Sigmoid colon (tissue), 4 donors: Measurements from ENCODE around the gene ZNF48.

ENCODE experiments used
- EP300 ChIP-seq, 4 donors: sonication (generic); formaldehyde crosslinking; IDR thresholded peaks; one replicate each; pipeline ENCODE4 v1.6.1; 2017; ENCODE audit warnings: antibody characterized with exemption in 4 of 4
- POLR2A ChIP-seq, 2 donors: fragments of 450-650 bp; IDR thresholded peaks; one replicate each; pipeline ENCODE4 v1.6.1; 2016; ENCODE audit warnings: antibody characterized with exemption in 2 of 2, mild to moderate bottlenecking in 2 of 2, moderate library complexity in 2 of 2
- POLR2AphosphoS5 ChIP-seq, 4 donors: sonication (generic); formaldehyde crosslinking; IDR thresholded peaks; one replicate each; pipeline ENCODE4 v1.6.1; 2017; ENCODE audit warnings: antibody characterized with exemption in 4 of 4
- TF ChIP-seq, protein P1 (sequence below), 4 experiments: fragments of 450-650 bp in 3 of 4; fragments of 200-600 bp in 1 of 4; IDR thresholded peaks; one replicate each; pipeline ENCODE4 v1.5.1; 2016 to 2019; ENCODE audit warnings: antibody characterized with exemption in 4 of 4, mild to moderate bottlenecking in 3 of 4, moderate library complexity in 2 of 4

DNA sequence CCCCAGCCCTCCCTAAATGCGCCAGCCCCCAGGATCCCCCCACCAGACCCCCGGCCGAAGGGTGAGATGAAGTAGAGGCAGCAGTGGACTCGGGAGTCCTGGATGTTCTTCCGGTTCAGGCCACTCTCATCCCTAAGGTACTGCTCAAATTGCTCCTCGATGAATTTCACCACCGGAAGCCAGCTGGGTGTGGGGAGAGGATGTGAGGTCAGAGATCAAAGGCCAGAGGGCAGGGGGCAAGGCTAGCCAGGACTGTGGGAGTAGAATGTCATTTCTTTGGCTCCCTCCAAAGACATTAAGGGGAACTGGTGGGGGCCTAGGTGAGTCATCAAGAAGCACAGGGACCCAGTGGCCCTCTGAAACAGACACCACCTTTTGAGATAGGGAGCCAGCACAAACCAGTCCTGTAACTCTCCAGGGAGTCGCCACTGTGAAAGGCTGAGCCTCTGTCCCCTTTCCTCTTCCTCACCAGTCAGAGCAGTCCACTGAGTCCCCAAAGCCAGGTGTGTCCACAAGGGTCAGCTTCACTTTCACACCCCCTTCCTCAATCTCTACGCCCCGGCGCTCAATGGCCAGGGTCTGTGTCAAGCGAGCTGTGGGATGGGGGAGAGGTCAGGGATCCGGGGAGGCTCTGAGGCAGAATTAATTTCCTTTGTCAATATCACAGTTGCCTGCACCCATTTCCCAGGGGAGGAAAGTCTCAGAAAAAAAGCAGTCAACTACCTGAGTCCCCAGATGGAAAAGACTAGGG is 13.8 kb upstream of the ZNF48 start:
- no peak for TF ChIP-seq POLR2AphosphoS5 (IDR thresholded peaks at IDR 0.05)
- TF ChIP-seq EP300 (IDR thresholded peaks at IDR 0.05): no peak
- TF ChIP-seq, protein P1, sequence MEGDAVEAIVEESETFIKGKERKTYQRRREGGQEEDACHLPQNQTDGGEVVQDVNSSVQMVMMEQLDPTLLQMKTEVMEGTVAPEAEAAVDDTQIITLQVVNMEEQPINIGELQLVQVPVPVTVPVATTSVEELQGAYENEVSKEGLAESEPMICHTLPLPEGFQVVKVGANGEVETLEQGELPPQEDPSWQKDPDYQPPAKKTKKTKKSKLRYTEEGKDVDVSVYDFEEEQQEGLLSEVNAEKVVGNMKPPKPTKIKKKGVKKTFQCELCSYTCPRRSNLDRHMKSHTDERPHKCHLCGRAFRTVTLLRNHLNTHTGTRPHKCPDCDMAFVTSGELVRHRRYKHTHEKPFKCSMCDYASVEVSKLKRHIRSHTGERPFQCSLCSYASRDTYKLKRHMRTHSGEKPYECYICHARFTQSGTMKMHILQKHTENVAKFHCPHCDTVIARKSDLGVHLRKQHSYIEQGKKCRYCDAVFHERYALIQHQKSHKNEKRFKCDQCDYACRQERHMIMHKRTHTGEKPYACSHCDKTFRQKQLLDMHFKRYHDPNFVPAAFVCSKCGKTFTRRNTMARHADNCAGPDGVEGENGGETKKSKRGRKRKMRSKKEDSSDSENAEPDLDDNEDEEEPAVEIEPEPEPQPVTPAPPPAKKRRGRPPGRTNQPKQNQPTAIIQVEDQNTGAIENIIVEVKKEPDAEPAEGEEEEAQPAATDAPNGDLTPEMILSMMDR (IDR thresholded peaks at IDR 0.05): no peak
- no peak for TF ChIP-seq POLR2A (IDR thresholded peaks at IDR 0.05)
